Stimulated activated CD4-positive, alpha-beta T cell treated with anti-CD3 and anti-CD28 coated beads, Interleukin-15, amount 100 ng/mL, for 24 hours (primary cell): ENCODE results near the gene FTSJ3.
A peak's percentile ranks its signal among the peaks of the same experiment; 100 is the strongest.

ENCODE experiments used
- DNase-seq: peaks from one replicate; pipeline ENCODE4 v3.0.0-alpha.2; 2020

FTSJ3 gene

DNA sequence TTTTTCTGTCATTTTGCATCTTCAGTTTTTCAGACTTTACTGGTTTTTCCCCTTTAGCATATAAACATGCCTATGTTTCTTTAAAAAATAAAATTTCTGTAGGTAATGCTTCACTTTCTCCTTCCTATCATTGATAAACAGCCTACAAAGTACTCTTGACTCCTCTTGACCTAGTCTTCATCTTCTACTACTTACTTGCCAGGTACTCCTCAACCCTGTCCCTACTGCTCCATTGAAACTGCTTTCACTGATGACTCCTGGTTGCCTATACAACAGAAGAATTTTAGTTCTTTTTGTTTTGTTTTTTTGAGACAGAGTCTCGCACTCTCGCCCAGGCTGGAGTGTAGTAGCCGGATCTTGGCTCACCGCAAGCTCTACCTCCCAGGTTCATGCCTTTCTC lies 46.5 kb downstream of the FTSJ3 start:
- DNase-seq = no peak

GRCh38 chr17:63780507-63780906 lies 47.0 kb downstream of the FTSJ3 start:
- DNase-seq = no peak

- no peak for DNase-seq
These were observed 52.0 kb downstream of the FTSJ3 start for GRCh38 chr17:63775420-63775819.

GRCh38 chr17:63774969-63775265 lies 52.5 kb downstream of the FTSJ3 start:
- no peak for DNase-seq

DNA sequence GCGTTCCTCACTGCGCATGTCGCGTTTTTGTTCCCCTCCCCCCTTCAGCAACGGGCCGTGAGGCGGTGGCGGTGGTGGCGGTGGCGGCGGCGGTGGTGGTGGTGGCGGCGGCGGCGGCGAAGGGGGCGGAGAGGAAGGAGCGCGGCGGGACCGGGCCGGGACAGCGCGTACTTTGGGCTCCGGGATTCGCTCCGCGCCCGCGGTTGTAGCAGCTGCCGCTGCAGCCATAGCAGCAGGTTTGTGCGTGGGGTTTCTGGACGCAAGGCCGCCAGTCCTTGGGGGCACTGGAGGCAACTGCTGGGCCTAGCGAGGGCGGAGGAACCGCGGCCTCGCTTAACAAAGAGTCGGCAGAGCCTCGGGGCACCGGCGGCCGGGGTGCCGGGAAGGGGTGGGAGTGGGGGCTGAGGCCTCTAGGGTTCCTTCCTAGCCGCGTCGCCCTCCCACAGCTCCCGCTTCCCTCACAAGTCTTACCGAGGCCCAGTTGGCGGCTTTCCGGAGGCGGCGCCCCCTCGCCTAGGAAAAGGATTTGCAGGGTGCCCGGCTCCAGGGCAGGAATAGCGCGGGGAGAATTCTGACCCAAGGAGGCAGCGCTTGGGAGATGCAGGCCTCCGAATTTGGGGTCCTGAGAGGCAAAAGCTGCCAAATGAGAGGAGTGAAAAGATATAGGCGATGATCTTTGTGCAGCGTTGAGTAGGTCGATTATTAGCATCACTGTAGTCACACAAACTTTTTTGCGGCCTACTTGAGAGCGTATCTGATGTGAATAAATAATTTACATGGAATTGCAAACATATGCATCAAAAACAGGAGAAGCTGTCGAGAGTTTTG lies 53.1 kb downstream of the FTSJ3 start, which contains the start of gene DDX42:
Gene DDX42, plus strand, starts transcription at position 30 of the 828 bp plus-strand sequence. CDS start 12,880 bp downstream, outside the sequence.
- DNase-seq = no peak

GRCh38 chr17:63773272-63774140 lies 54.0 kb downstream of the FTSJ3 start, which contains the start of gene CCDC47:
Gene CCDC47 (minus strand): TSS chr17:63773597. CDS start chr17:63766175, 7,422 bp downstream.
- DNase-seq = peak; percentile 98

GRCh38 chr17:63772801-63773271 lies 54.6 kb downstream of the FTSJ3 start:
- DNase-seq = no peak
